GM12878 (cell line): ENCODE measurements around the gene FPGS. TPM values are rescaled to one million over a fixed set of nuclear protein-coding genes. Genes with fewer than 3 reads are reported as not detected.

Experiments used
- ATAC-seq: fragments of 200-7000 bp; cut with Tn5 transposase; 3 replicates; pipeline ENCODE4 v1.9.1; 2020; ENCODE audit warnings: mild to moderate bottlenecking, moderate library complexity
- BruUV-seq: library from RNA; stranded (reverse); fragments of 400-500 nt; replicated peaks from 2 replicates; lab custom pipeline; 2021; lab: Mats Ljungman, UMichigan
- CTCF ChIA-PET: fragments of 300-600 bp; sonication (Branson Sonifier 250); formaldehyde crosslinking; extraction: SDS; loops from one replicate; lab custom pipeline; 2021; ENCODE audit warnings: inconsistent platforms; lab: Yijun Ruan, JAX
- POLR2A ChIA-PET: fragments of 350-600 bp; formaldehyde crosslinking; extraction: SDS; loops from one replicate; lab custom pipeline; 2021; ENCODE audit warnings: inconsistent platforms; lab: Charles Lee
- RAD21 ChIA-PET: fragments of 300-600 bp; sonication (Branson Sonifier 250); formaldehyde crosslinking; loops from one replicate; lab custom pipeline; 2023; ENCODE audit warnings: antibody characterized with exemption; ENCODE audit not compliant: unreplicated experiment; lab: Charles Lee
- SMC1A ChIA-PET: fragments of 300-600 bp; sonication (Branson Sonifier 250); formaldehyde crosslinking; loops from one replicate; lab custom pipeline; 2023; ENCODE audit not compliant: unreplicated experiment, uncharacterized antibody; lab: Charles Lee
- DNase-seq: peaks from one replicate; pipeline ENCODE4 v3.0.0-alpha.2; 2011; ENCODE audit warnings: low read depth, low spot score
- FAIRE-seq: peaks from 3 replicates; lab custom pipeline; 2011; peaks lifted over from hg19 to GRCh38; lab: Jason Lieb, UNC
- H2AFZ ChIP-seq: 2 replicates; pipeline ENCODE4 v1.6.0; 2011; ENCODE audit warnings: low read depth, low read length, control low read depth; ENCODE audit not compliant: control insufficient read depth
- H3K27ac ChIP-seq: 2 replicates; pipeline ENCODE4 v1.5.1; 2011; ENCODE audit warnings: control low read depth; ENCODE audit not compliant: control insufficient read depth, insufficient read depth
- H3K27me3 ChIP-seq, 2 experiments: replicated peaks in 1 of 2; 2 replicates each; pipeline versions ENCODE4 v1.6.0 to v1.6.1; 2011; ENCODE audit warnings: low read length in 1 of 2; ENCODE audit not compliant: control insufficient read depth in 2 of 2, insufficient read depth in 2 of 2
- H3K36me3 ChIP-seq, 2 experiments: 2 replicates each; pipeline ENCODE4 v1.5.1; 2011; ENCODE audit warnings: low read length in 1 of 2; ENCODE audit not compliant: control insufficient read depth in 2 of 2, insufficient read depth in 2 of 2
- H3K4me1 ChIP-seq: 2 replicates; pipeline ENCODE4 v1.6.1; 2011; ENCODE audit warnings: mild to moderate bottlenecking, low read length, moderate library complexity, mixed read lengths; ENCODE audit not compliant: control insufficient read depth, insufficient read depth
- H3K4me2 ChIP-seq: 2 replicates; pipeline ENCODE4 v1.6.0; 2011; ENCODE audit warnings: control low read depth; ENCODE audit not compliant: control insufficient read depth, insufficient read depth
- H3K4me3 ChIP-seq: fragments of 200-600 bp; sonication (generic); 2 replicates; pipeline ENCODE4 v1.5.1; 2016
- H3K79me2 ChIP-seq: 2 replicates; pipeline ENCODE4 v1.6.0; 2011; ENCODE audit warnings: low read length; ENCODE audit not compliant: control insufficient read depth, insufficient read depth
- H3K9ac ChIP-seq: 2 replicates; pipeline ENCODE4 v1.8.0; 2011; ENCODE audit warnings: low read length, control low read depth, mixed read lengths; ENCODE audit not compliant: control insufficient read depth, insufficient read depth
- H3K9me3 ChIP-seq: replicated peaks from 3 replicates; pipeline ENCODE4 v1.5.1; 2011; ENCODE audit warnings: mild to moderate bottlenecking, low read length; ENCODE audit not compliant: control insufficient read depth, insufficient read depth
- H4K20me1 ChIP-seq: 2 replicates; pipeline ENCODE4 v1.6.0; 2011; ENCODE audit not compliant: control insufficient read depth, insufficient read depth
- BACH1 ChIP-seq: fragments of 450-650 bp; IDR thresholded peaks from 2 replicates; pipeline ENCODE4 v1.6.1; 2017; ENCODE audit warnings: mild to moderate bottlenecking, borderline replicate concordance
- BCL11A ChIP-seq: IDR thresholded peaks from 2 replicates; pipeline ENCODE4 v1.6.1; 2011; ENCODE audit warnings: low read depth, low read length
- BCL3 ChIP-seq: IDR thresholded peaks from 2 replicates; pipeline ENCODE4 v1.6.1; 2011; ENCODE audit warnings: borderline replicate concordance, low read depth, mild to moderate bottlenecking, moderate library complexity, low read length; ENCODE audit not compliant: insufficient read depth, poor library complexity, severe bottlenecking
- CBFB ChIP-seq: IDR thresholded peaks from 2 replicates; pipeline ENCODE4 v1.6.1; 2016; ENCODE audit warnings: antibody characterized with exemption, low read depth
- CEBPB ChIP-seq, 2 experiments: fragments of 150-350 bp in 1 of 2; IDR thresholded peaks; 2 replicates each; pipeline ENCODE4 v1.6.1; 2012 to 2014; ENCODE audit warnings: low read depth in 2 of 2, low read length in 2 of 2, borderline replicate concordance in 1 of 2, inconsistent platforms in 1 of 2
- E4F1 ChIP-seq: fragments of 450-650 bp; IDR thresholded peaks from 2 replicates; pipeline ENCODE4 v1.6.1; 2018; ENCODE audit warnings: borderline replicate concordance, mild to moderate bottlenecking; ENCODE audit not compliant: partially characterized antibody
- FOXK2 ChIP-seq: fragments of 450-650 bp; IDR thresholded peaks from 2 replicates; pipeline ENCODE4 v1.6.1; 2017; ENCODE audit warnings: mild to moderate bottlenecking, moderate library complexity
- JUNB ChIP-seq: IDR thresholded peaks from 2 replicates; pipeline ENCODE4 v1.6.1; 2016; ENCODE audit warnings: antibody characterized with exemption, mild to moderate bottlenecking
- SKIL ChIP-seq: fragments of 450-650 bp; IDR thresholded peaks from 2 replicates; pipeline ENCODE4 v1.6.1; 2017; ENCODE audit warnings: mild to moderate bottlenecking, low read depth, inconsistent platforms; ENCODE audit not compliant: poor library complexity, severe bottlenecking
- YY1 ChIP-seq: IDR thresholded peaks from 2 replicates; pipeline ENCODE4 v1.6.1; 2011; ENCODE audit warnings: low read depth, mild to moderate bottlenecking, low read length
- ZBED1 ChIP-seq: IDR thresholded peaks from 2 replicates; pipeline ENCODE4 v1.6.1; 2016; ENCODE audit warnings: borderline replicate concordance
- WGBS: methylation state at CpG from one replicate; pipeline ENCODE4 v1.1.6; 2016; ENCODE audit warnings: low lambda C conversion rate; ENCODE audit not compliant: insufficient replicate concordance, insufficient coverage; ENCODE audit errors: missing lambda C conversion rate; 5-methylcytosine and 5-hydroxymethylcytosine counted together
- in situ Hi-C: fragments of 300-500 bp; cut with MboI; formaldehyde crosslinking; loops from 9 replicates; pipeline ENCODE4 v1.14.3; 2018; ENCODE audit warnings: mixed read lengths
- intact Hi-C: fragments of 100-400 bp; cut with micrococcal nuclease; formaldehyde crosslinking; loops from one replicate; pipeline ENCODE4 v1.14.2; 2022; ENCODE audit not compliant: unreplicated experiment
- polyA plus RNA-seq, 11 experiments: library from polyadenylated mRNA; depleted of rRNA in 4 of 11; unstranded in 6 of 11; stranded (reverse) in 5 of 11; fragments of >200 nt; fragmentation: Nextera tagmentation in 4 of 11; fragmentation: Illumina TruSeq in 1 of 11; extraction: Ambion mirVana in 4 of 11; extraction: Trizol in 1 of 11; gene quantifications; 1 replicate in 1 of 11; 2 replicates in 10 of 11; pipeline versions ENCODE4 v1.2.1 to v1.2.3, GENCODE V29; 2011 to 2016; ENCODE audit warnings: inconsistent platforms in 2 of 11, missing spikeins in 2 of 11, low read depth in 1 of 11
- total RNA-seq, 4 experiments: library from RNA; depleted of rRNA in 3 of 4; stranded (reverse); fragments of >200 nt in 3 of 4; fragmentation: Illumina TruSeq in 1 of 4; extraction: Trizol in 1 of 4; gene quantifications; 2 replicates each; pipeline versions ENCODE4 v1.2.1 to v1.2.3, GENCODE V29; 2013 to 2021

The FPGS gene
- total and polyA plus RNA-seq, 10 of the 15 experiments (the other 5 are each of a cell fraction or from before 2014, with no cell fraction given), result 1.2 to 127 (median 80.4) TPM

- Histone ChIP-seq H3K4me2 (no peak overlapping the region), H3K9me3 (no peaks in the 10 kb centered on the region), H3K36me3 (no peaks in the 10 kb centered on the region), H3K4me3 (no peak overlapping the region), H4K20me1 (no peaks in the 10 kb centered on the region), H2AFZ (no peak overlapping the region), H3K79me2 (no peaks in the 10 kb centered on the region), H3K9ac (no peak overlapping the region), H3K4me1 (no peaks in the 10 kb centered on the region), H3K27ac (no peak overlapping the region), H3K27me3 (no peaks in the 10 kb centered on the region)
- ChIA-PET POLR2A (interaction anchor here (0.6 kb wide), 1 partner anchor 182 kb away, joined by 3 read pairs; no protein-coding TSS in a partner anchor), RAD21 (no interaction called here), SMC1A (no interaction called here), CTCF (no interaction called here)
- no TSS peak for BruUV-seq
- ATAC-seq, result no peak
- no peak for TF ChIP-seq SKIL
- no peak for TF ChIP-seq BACH1
- no peak for TF ChIP-seq BCL11A
- TF ChIP-seq E4F1, result no peak
- no peak for TF ChIP-seq CBFB
- TF ChIP-seq BCL3, result no peak
- no peak for TF ChIP-seq FOXK2
- TF ChIP-seq YY1, result no peak
- TF ChIP-seq ZBED1, result no peak
- no peak for TF ChIP-seq CEBPB (IDR thresholded peaks at IDR 0.05; ENCODE audit: borderline replicate concordance in 1 of 2, low read depth in 2 of 2, low read length in 2 of 2)
- no peak for TF ChIP-seq JUNB
- intact Hi-C loops, result no loop called here
- in situ Hi-C loops, result no loop called here
- no peak for DNase-seq
- WGBS, result 74% methylated on average over 34 of the region's 34 CpGs
- no peak for FAIRE-seq
These were observed 25.8 kb downstream of the FPGS start for GRCh38 chr9:127828262-127829031.
